Heart left ventricle (tissue), 13 donors: ENCODE results near the gene DYNLT1.

Experiments
- CTCF ChIP-seq, 12 donors: fragments of 200-600 bp; sonication (generic) in 4 of 12; IDR thresholded peaks; one replicate each; pipeline versions ENCODE4 v1.5.0 to v1.8.0; 2018 to 2022; ENCODE audit warnings: antibody characterized with exemption in 12 of 12, mild to moderate bottlenecking in 5 of 12
- POLR2A ChIP-seq, 2 donors: fragments of 450-650 bp; IDR thresholded peaks; one replicate each; pipeline ENCODE4 v1.6.1; 2017; ENCODE audit warnings: antibody characterized with exemption in 2 of 2, mild to moderate bottlenecking in 2 of 2, moderate library complexity in 2 of 2
- donor health status: ischemic (EF 13 %, LVEDD 7.1; RV severe dilation, severe dysfunction).
- donor health status: DM: no; HTN: yes; CAD: no.
- donor health status: DM: no; HTN: no; CAD: no.
- donor health status: ischemic (EF 25% LVEDD 6.9; RV normal size, moderate dysfunction).
- donor health status: ischemic (EF 25% LVEDD 5.7; RV mildly dilated, moderate dysfunction).
- donor health status: ischemic (EF 35%, LVEDD 5.7; RV mildly dilated, moderate dysfunction).
- donor health status: nonischemic (EF 11% LVEDD 7.7; RV severe dilation, severe dysfunction).
- donor health status: DM: yes; HTN: yes; CAD: no.
- donor health status: PGD.
- donor health status: ischemic (EF 29% LVEDD 5.4; RV normal size, mild dysfunction).
- donor health status: nonischemic (EF 23%, LVEDD 6.1; RV moderate dilation, normal function).

- no peak for TF ChIP-seq CTCF (IDR thresholded peaks at IDR 0.05)
- TF ChIP-seq POLR2A (IDR thresholded peaks at IDR 0.05) = no peak
Measured at GRCh38 chr6:158665332-158665731, 20.8 kb upstream of the DYNLT1 start.
